ENCODE results near the gene RBM33.

- no peak for TF ChIP-seq REST (IDR thresholded peaks at IDR 0.05; ENCODE audit: low read depth)
- no peak for TF ChIP-seq EGR1 (IDR thresholded peaks at IDR 0.05)
- TF ChIP-seq FOXM1 (IDR thresholded peaks at IDR 0.05; ENCODE audit: borderline replicate concordance, low read depth) = no peak
- TF ChIP-seq YY1 (IDR thresholded peaks at IDR 0.05; ENCODE audit: low read depth) = no peak
- no peak for TF ChIP-seq MAX (IDR thresholded peaks at IDR 0.05)
- TF ChIP-seq RAD21 (IDR thresholded peaks at IDR 0.05; ENCODE audit: low read depth) = no peak
- no peak for TF ChIP-seq EP300 (IDR thresholded peaks at IDR 0.05; ENCODE audit: borderline replicate concordance)
- TF ChIP-seq TCF12 (IDR thresholded peaks at IDR 0.05; ENCODE audit: low read depth) = no peak
- TF ChIP-seq TAF1 (IDR thresholded peaks at IDR 0.05; ENCODE audit: low read depth) = no peak
- no peak for TF ChIP-seq CEBPB (IDR thresholded peaks at IDR 0.05)
- TF ChIP-seq USF1 (IDR thresholded peaks at IDR 0.05) = no peak
- TF ChIP-seq CREB1 (IDR thresholded peaks at IDR 0.05; ENCODE audit: low read depth) = no peak
These were observed 156.3 kb downstream of the RBM33 start for GRCh38 chr7:155800741-155801267.
